MV-4-11 (cell line): ENCODE results near the gene ZNF280D.
A peak's percentile ranks its signal among the peaks of the same experiment; 100 is the strongest.
"Not testable (repeated sequence)": the region's sequence is repeated elsewhere in the genome, so short reads cannot be mapped to it uniquely, and the experiment has no call there.

ENCODE experiments used
- DNase-seq: peaks from one replicate; lab custom pipeline; 2025; lab: John Stamatoyannopoulos, UW

ZNF280D gene

DNA sequence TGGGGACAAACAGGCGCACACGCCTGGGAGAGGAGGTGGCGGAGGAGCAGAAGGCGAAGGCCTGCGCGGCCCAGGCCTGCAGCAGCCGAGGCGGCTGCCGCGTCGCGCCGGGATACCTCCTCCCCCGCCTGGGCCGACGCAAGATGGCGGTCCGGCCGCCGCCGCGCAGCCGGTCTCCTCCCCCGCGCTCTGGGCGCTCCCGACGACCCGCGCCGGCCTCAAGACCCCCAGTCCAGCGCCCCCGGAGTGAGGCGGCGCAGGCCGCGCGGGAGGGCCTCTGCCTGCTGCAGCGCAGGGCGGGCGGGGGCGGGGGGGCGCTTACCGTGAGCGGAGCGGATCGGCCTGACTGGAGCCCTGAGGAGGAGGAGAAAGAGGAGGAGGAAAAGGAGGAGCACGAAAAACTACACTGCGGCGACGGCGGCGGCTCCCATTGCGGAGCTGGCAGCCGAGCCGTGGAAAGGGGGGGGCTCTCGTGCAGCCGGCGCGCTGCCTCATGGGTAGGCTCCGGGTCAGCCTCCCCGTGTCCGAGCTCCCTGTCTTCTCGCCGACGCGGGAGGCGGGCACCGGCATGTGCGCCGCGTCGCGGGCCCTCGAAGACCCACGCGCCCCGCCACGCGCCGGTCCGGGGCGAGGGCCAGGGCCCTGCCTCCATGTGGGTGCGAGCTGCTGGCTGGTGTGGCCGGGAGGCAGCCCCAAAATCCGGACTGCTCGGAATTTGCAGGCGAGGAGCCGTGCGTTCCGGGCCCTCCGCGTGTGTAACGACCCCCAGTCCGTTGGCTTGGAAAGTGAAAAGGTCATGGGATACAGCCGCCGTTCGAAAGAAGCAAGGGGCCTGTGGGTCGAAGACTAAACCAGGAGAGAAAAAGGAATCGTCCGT lies at the start of gene ZNF280D:
Gene ZNF280D (minus strand): TSS at position 374 of the 877 bp plus-strand sequence. CDS start 26,400 bp downstream, outside the sequence.
- peak; percentile 74 for DNase-seq

DNA sequence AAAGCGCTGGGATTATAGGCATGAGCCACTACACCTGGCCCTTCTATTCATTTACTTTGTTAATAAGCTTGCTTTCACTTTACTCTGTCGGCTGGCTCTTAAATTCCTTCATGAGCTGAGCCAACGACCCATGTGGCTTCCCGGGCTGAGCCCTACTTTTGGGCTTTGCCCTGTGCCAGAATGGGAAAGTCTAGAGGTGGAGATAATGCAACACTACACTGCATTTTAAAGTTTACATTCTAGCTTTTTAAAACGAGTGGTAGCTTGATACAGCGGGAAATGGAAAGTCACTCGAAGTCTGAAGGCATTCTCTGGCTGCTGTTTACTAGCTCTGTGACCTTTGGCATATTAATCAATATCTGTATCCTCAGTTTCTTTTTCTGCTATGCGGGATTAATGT lies 49.0 kb upstream of the ZNF280D start:
- no peak for DNase-seq

DNA sequence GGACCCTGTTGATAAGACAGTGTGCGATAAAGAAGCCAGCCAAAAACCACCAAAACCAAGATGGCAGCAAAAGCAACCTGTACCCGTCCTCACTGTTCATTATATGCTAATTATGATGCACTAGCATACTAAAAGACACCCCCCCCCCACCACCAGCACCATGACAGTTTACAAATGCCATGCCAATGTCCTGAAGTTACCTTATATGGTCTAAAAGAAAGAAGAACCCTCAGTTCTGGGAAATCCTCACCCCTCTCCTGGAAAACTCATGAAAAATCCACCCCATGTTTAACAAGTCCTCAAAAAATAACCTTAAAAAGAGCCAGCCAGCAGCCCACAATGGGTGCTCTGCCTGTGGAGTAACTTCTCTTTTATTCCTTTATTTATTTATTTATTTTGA lies 48.4 kb upstream of the ZNF280D start:
- DNase-seq: no peak

DNA sequence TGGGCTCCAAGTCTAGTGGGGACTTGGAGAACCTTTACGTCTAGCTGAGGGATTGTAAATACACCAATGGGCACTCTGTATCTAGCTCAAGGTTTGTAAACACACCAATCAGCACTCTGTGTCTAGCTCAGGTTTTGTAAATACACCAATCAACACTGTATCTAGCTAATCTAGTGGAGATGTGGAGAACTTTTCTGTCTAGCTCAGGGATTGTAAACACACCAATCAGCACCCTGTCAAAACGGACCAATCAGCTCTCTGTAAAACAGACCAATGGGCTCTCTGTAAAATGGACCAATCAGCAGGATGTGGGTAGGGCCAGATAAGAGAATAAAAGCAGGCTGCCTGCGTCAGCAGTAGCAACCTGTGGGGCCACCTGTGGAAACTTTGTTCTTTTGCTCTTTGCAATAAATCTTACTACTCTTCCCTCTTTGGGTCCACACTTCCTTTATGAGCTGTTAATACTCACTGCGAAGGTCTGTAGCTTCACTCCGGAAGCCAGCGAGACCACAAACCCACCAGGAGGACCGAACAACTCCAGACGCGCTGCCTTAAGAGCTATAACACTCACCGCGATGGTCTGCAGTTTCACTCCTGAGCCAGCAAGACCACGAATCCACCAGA lies 46.9 kb upstream of the ZNF280D start:
- DNase-seq: peak; percentile 66

GRCh38 chr15:56779449-56779848 lies 46.1 kb upstream of the ZNF280D start:
- DNase-seq: not testable (repeated sequence)

GRCh38 chr15:56778761-56779160 lies 45.5 kb upstream of the ZNF280D start:
- DNase-seq: no peak

GRCh38 chr15:56776839-56777238 lies 43.5 kb upstream of the ZNF280D start:
- DNase-seq: no peak

DNA sequence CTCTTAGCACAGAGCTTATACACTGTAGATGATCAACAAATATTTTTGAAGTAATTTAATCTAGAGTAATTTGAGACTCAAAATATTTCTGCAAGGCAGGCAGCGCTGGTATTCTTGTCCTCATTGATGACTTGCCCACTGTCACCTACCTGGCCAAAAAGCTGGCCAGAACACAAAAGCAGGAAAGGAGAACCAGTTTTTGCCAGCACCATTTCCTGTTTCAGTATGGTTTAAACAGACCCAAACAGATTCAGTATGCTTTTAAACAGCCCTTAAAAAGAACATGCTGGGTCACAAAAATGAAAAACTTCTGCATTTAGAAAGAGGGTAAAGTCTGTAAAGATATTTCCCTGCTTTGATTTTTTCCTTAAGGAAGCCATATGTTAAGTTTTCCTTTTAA lies 42.3 kb upstream of the ZNF280D start:
- peak; percentile 57 for DNase-seq

- DNase-seq: peak; percentile 93
These were observed 41.0 kb upstream of the ZNF280D start for GRCh38 chr15:56774356-56774755.

DNA sequence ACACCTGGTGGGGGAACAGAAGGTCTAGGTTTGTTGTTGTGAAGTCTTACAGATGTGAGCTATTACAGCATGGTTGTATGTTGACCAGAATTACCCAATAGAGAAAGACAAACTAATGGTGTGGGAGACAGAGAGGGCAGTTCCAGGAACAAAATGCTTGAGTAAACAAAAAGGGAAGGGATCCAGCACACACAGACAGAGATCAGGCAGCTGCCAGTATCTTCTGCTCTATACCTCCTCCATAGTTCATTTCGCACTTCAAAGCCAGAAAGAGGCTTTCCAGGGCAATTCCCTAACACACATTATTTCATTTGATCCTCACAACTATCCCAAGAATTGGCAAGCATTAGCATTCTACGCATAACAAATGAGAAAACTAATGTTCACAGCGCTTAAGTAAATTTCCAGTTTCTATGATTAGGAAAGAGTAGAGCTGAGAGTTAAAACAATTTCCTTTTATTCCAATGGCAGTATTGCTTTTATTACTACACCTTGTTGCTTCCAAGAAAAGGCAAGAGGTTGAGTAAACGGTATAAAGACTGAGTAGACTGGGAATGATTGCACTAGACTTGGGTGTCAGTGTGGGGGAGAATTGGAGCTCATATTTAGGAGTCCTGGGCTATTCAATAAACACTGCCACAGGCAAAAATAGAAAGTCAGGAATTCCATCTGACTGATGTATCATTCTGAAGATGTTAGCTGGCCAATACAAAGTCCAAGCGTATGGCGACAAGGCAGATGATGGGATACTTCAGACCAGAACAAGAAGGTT lies 39.7 kb upstream of the ZNF280D start:
- DNase-seq: peak; percentile 65

DNA sequence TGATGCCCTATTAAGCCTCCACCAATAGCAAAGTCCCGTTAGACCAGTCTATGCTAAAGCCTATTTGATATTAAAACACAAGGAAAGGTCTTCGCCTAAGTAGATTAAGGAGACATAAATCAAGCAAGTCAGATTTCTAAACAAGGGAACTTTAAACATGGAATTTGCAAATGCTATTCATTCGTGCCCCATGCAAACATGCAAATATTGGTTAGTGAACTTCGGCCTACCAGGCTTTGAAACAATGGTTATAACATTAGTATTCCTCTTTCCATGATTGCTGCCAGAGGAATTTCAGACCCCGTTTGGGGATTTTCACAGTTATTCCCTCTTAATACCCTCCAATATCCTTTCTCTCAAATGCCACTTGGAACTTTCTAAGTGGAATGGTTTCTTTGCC lies 36.9 kb upstream of the ZNF280D start:
- DNase-seq: no peak

GRCh38 chr15:56767315-56767714 lies 34.0 kb upstream of the ZNF280D start:
- DNase-seq: no peak

GRCh38 chr15:56765251-56765650 lies 31.9 kb upstream of the ZNF280D start:
- DNase-seq: no peak

- no peak for DNase-seq
These were observed 30.0 kb upstream of the ZNF280D start for GRCh38 chr15:56763141-56763895.

DNA sequence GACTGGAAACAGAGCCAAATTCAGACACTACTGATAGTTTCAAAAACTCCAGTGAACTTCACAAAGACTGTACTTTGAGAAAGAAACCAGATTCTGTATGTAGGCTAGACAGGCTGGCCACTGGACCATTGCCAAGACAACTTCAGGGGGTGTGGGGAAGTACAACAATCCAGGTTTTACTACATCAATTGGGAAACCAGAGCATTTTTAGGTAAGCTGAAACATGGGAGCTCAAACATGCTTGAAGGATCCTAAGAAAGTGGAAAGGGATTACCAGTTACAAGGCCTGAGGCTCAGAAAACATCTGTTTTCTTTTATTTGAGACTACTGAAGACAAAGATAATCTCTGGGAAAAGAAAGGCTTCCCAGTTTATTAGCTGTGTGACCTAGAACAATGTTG lies 26.9 kb upstream of the ZNF280D start:
- no peak for DNase-seq

DNA sequence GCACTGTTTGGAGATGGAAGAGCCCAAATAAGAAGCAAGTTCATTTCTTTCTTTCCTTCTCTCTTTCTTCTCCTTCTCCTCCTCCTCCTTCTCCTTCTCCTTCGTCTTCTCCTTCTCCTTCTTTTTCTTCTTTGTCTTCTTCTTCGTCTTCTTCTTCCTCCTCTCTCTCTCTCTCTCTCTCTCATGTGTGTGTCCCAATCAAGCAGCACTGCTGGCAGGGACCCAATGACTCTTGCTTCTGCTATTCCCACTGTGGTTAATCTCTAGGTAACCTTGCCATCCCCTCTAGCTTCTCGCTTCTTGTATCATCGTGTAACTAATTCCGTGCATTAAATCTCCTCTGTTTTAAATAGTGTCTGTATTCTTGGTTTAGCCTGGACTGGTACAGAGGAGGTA lies 26.1 kb upstream of the ZNF280D start:
- peak; percentile 51 for DNase-seq

DNA sequence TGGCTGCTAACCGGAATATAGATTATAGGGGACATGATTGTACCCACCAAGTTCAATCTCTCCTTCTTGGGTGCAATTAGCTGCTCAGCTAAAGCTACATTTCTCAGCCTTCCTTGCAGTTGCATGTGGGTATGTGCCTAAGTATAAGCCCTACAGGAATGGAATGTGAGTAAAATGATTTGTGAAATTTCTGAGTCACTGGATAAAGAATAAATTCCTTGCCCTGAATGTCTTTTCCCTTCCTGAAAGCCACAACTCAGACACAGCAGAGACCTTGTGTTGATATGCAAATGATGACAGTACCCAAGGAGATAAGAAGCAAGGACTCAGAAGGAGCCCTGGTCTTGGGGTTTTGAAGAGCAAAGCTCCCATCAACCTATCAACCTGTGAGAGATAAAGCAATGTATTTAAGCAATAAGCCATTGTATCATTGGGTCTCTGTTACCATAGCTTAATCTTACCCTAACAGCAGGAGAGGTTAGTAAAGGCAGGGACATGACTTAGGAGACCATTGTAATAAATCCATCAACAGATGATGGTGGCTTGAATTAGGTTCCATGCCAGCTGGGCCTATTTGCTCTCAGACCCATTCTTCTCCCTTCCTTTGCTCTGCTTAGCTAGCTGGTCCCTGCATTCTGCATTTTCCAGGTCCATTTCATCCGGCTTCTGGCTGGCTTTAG lies 25.6 kb upstream of the ZNF280D start:
- DNase-seq: no peak

DNA sequence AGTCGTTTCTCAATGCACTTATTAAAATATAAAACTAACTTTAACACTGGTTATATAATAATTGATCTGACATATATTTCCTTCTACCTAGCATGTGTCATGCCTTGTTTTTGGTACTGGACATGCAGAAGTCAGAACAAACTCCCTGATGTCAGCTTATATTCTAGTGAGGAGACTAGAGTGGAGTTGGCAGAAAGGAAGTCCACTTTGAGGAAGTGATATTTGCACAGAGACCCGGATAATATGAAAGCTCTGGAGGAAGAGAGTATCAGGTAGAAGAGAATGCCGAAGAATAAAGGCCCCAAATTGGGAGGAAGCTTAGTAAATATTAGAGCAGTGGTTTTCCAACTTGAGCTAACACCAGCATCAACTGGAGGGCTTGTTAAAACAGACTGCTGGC lies 24.6 kb upstream of the ZNF280D start:
- DNase-seq: peak; percentile 56

- no peak for DNase-seq
These were observed 21.6 kb upstream of the ZNF280D start for GRCh38 chr15:56754772-56755370.

DNA sequence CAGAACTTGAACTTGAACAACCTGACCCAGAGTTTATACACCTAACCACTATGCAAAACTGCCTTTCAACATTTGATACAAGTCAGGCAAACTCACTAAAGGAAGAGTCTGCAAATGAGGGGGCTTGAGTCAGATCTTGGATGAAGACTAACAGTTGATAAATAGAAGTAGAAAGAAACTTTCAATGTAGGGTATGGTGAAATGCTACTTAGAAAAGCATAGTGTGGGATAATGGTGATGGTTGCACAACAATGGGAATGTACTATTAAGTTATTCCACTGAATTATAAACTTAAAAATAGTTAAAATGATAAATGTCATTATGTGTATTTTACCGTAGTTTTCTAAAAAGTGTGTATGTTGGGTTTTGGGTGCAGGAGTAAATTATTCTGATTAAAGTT lies 19.7 kb upstream of the ZNF280D start:
- no peak for DNase-seq

DNA sequence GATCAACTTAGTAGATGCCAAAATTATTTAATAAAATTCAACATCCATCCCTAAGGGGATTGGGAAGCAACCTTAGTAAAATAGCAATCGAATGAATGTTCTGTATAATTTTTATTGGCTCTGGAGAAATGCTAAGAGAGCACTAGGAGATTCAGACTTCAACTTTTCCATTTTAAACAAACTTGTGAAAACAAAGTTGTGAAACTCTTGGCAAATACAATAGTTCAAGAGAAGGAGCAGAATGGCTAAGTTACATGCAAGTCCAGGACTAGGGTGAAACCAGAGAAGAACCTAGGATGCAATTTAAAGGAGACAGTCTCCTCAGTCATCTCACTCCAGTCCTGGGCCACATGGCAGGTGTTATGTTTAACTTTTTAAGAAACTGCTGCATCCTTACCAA lies 16.7 kb upstream of the ZNF280D start:
- no peak for DNase-seq
